Neural progenitor cell (in vitro differentiated cells): ENCODE measurements around the gene CCDC70.

Experiments used
- EZH2 ChIP-seq: fragments of 200-600 bp; sonication (generic); IDR thresholded peaks from 2 replicates; pipeline ENCODE4 v1.6.1; 2017; ENCODE audit warnings: antibody characterized with exemption, mild to moderate bottlenecking, moderate library complexity
- TF ChIP-seq, protein P1 (sequence below): fragments of 200-600 bp; sonication (generic); IDR thresholded peaks from 2 replicates; pipeline ENCODE4 v1.5.1; 2017; ENCODE audit warnings: antibody characterized with exemption, mild to moderate bottlenecking

DNA sequence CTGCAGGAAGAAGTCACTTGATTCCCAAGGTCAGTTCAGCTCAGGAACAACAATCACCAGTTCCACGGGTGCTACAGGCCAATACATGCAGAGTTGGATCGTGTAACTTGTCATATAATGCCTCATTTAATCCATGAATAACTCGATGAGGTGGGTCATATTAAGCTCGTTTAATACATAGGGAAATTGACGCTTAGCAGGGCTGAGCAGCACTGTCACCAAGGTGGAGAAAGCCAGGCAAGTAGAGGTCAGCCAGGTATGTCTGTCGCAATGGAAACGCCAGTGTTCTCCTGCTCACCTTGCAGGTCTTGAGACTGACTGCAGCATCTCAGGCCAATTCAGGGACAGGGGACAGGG, 52.3 kb downstream of the CCDC70 start:
- TF ChIP-seq, protein P1, sequence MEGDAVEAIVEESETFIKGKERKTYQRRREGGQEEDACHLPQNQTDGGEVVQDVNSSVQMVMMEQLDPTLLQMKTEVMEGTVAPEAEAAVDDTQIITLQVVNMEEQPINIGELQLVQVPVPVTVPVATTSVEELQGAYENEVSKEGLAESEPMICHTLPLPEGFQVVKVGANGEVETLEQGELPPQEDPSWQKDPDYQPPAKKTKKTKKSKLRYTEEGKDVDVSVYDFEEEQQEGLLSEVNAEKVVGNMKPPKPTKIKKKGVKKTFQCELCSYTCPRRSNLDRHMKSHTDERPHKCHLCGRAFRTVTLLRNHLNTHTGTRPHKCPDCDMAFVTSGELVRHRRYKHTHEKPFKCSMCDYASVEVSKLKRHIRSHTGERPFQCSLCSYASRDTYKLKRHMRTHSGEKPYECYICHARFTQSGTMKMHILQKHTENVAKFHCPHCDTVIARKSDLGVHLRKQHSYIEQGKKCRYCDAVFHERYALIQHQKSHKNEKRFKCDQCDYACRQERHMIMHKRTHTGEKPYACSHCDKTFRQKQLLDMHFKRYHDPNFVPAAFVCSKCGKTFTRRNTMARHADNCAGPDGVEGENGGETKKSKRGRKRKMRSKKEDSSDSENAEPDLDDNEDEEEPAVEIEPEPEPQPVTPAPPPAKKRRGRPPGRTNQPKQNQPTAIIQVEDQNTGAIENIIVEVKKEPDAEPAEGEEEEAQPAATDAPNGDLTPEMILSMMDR: no peak
- TF ChIP-seq EZH2: no peak
